SK-N-SH treated with all-trans-retinoic acid at 6 μM for 48 hours (cell line): Measurements from ENCODE around the gene PDE1A.

Experiments used
- TCF4 ChIP-seq: fragments of 250-450 bp; sonication (Bioruptor Pico); IDR thresholded peaks from 2 replicates; pipeline ENCODE4 v1.8.0; 2021; ENCODE audit warnings: mild to moderate bottlenecking, moderate library complexity, borderline replicate concordance
- ZFP3 ChIP-seq: fragments of 250-450 bp; sonication (Bioruptor Pico); IDR thresholded peaks from 2 replicates; pipeline ENCODE4 v1.5.0; 2020; ENCODE audit warnings: mild to moderate bottlenecking, moderate library complexity
- ZNF70 ChIP-seq: fragments of 450-650 bp; formaldehyde crosslinking; IDR thresholded peaks from 2 replicates; pipeline ENCODE4 v1.5.0; 2020; ENCODE audit warnings: mild to moderate bottlenecking, moderate library complexity
- TF ChIP-seq, protein P1 (sequence below): fragments of 250-450 bp; sonication (Bioruptor Pico); IDR thresholded peaks from 2 replicates; pipeline ENCODE4 v1.5.1; 2021; ENCODE audit warnings: mild to moderate bottlenecking, moderate library complexity
- TF ChIP-seq, protein P2 (sequence below): fragments of 250-450 bp; sonication (Bioruptor Pico); IDR thresholded peaks from 2 replicates; pipeline ENCODE4 v1.8.0; 2021; ENCODE audit warnings: low read depth, mild to moderate bottlenecking, moderate library complexity, borderline replicate concordance
- TF ChIP-seq, protein P3 (sequence below): fragments of 250-450 bp; sonication (Bioruptor Pico); IDR thresholded peaks from 2 replicates; pipeline ENCODE4 v1.5.1; 2020; ENCODE audit warnings: low read depth, mild to moderate bottlenecking, moderate library complexity

DNA sequence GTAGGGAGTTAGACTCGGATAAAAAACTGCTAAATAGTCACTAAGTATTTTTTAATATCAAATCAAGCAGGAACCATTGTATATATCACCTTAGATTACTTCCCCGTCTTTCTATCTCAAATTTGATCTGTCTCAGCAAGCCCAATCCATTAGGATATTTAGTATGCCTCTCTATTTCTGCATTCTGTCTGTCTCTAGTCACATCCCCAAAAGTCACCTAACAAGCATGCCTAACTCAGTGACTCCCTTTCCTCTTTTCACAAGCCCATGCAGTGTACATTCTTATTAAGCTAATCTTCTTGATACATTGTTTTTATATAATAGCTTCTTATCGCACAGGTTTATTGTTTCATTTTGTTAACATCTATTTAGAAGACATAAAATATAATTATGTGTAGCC lies 57.8 kb downstream of the PDE1A start:
- TF ChIP-seq, protein P1, sequence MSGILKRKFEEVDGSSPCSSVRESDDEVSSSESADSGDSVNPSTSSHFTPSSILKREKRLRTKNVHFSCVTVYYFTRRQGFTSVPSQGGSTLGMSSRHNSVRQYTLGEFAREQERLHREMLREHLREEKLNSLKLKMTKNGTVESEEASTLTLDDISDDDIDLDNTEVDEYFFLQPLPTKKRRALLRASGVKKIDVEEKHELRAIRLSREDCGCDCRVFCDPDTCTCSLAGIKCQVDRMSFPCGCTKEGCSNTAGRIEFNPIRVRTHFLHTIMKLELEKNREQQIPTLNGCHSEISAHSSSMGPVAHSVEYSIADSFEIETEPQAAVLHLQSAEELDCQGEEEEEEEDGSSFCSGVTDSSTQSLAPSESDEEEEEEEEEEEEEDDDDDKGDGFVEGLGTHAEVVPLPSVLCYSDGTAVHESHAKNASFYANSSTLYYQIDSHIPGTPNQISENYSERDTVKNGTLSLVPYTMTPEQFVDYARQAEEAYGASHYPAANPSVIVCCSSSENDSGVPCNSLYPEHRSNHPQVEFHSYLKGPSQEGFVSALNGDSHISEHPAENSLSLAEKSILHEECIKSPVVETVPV (CRISPR knock-in tag), result no peak
- TF ChIP-seq, protein P2, sequence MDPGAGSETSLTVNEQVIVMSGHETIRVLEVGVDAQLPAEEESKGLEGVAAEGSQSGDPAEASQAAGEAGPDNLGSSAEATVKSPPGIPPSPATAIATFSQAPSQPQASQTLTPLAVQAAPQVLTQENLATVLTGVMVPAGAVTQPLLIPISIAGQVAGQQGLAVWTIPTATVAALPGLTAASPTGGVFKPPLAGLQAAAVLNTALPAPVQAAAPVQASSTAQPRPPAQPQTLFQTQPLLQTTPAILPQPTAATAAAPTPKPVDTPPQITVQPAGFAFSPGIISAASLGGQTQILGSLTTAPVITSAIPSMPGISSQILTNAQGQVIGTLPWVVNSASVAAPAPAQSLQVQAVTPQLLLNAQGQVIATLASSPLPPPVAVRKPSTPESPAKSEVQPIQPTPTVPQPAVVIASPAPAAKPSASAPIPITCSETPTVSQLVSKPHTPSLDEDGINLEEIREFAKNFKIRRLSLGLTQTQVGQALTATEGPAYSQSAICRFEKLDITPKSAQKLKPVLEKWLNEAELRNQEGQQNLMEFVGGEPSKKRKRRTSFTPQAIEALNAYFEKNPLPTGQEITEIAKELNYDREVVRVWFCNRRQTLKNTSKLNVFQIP (CRISPR knock-in tag), result no peak
- TF ChIP-seq TCF4 (CRISPR knock-in tag), result no peak
- TF ChIP-seq ZNF70, result no peak
- TF ChIP-seq, protein P3, sequence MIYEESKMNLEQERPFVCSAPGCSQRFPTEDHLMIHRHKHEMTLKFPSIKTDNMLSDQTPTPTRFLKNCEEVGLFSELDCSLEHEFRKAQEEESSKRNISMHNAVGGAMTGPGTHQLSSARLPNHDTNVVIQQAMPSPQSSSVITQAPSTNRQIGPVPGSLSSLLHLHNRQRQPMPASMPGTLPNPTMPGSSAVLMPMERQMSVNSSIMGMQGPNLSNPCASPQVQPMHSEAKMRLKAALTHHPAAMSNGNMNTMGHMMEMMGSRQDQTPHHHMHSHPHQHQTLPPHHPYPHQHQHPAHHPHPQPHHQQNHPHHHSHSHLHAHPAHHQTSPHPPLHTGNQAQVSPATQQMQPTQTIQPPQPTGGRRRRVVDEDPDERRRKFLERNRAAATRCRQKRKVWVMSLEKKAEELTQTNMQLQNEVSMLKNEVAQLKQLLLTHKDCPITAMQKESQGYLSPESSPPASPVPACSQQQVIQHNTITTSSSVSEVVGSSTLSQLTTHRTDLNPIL (CRISPR knock-in tag), result no peak
- TF ChIP-seq ZFP3, result no peak
